ENCODE results near the gene GRIK3.

- TF ChIP-seq EZH2 (IDR thresholded peaks at IDR 0.05; ENCODE audit: low read length), result no peak
- TF ChIP-seq, protein P1, sequence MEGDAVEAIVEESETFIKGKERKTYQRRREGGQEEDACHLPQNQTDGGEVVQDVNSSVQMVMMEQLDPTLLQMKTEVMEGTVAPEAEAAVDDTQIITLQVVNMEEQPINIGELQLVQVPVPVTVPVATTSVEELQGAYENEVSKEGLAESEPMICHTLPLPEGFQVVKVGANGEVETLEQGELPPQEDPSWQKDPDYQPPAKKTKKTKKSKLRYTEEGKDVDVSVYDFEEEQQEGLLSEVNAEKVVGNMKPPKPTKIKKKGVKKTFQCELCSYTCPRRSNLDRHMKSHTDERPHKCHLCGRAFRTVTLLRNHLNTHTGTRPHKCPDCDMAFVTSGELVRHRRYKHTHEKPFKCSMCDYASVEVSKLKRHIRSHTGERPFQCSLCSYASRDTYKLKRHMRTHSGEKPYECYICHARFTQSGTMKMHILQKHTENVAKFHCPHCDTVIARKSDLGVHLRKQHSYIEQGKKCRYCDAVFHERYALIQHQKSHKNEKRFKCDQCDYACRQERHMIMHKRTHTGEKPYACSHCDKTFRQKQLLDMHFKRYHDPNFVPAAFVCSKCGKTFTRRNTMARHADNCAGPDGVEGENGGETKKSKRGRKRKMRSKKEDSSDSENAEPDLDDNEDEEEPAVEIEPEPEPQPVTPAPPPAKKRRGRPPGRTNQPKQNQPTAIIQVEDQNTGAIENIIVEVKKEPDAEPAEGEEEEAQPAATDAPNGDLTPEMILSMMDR (optimal IDR thresholded peaks at IDR 0.05 in 1 of 3, IDR thresholded peaks at IDR 0.05 in 1 of 3, conservative IDR thresholded peaks at IDR 0.05 in 1 of 3; ENCODE audit: extremely low read depth in 1 of 3, insufficient read depth in 2 of 3, low read length in 3 of 3), result no peak
These were observed 7.2 kb upstream of the GRIK3 start for GRCh38 chr1:37041483-37041882.
